Sigmoid colon (tissue), 4 donors: ENCODE results near the gene MET.

Experiments
- POLR2A ChIP-seq, 2 donors: fragments of 450-650 bp; IDR thresholded peaks; one replicate each; pipeline ENCODE4 v1.6.1; 2016; ENCODE audit warnings: antibody characterized with exemption in 2 of 2, mild to moderate bottlenecking in 2 of 2, moderate library complexity in 2 of 2
- POLR2AphosphoS5 ChIP-seq, 4 donors: sonication (generic); formaldehyde crosslinking; IDR thresholded peaks; one replicate each; pipeline ENCODE4 v1.6.1; 2017; ENCODE audit warnings: antibody characterized with exemption in 4 of 4
- TF ChIP-seq, protein P1 (sequence below), 4 experiments: fragments of 450-650 bp in 3 of 4; fragments of 200-600 bp in 1 of 4; IDR thresholded peaks; one replicate each; pipeline ENCODE4 v1.5.1; 2016 to 2019; ENCODE audit warnings: antibody characterized with exemption in 4 of 4, mild to moderate bottlenecking in 3 of 4, moderate library complexity in 2 of 4

DNA sequence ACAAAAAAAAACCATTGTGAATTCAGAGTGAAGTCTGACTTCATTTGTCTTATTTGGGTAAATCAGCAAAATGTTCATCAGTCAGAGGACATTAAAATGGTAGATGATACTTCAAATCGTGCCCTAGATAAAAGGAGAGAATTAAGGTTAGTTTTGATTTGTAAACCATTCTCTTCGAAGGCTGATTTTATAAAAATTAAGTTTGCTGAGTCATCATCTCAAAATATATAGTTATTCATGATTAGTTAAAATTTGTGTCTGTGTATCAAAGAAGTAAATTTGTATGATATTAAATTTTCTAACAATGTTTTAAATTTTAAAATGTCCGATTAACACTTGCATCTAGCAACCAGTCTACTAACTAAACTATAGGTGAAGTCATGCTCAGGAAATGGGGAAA is 35.3 kb downstream of the MET start:
- no peak for TF ChIP-seq POLR2AphosphoS5 (IDR thresholded peaks at IDR 0.05)
- TF ChIP-seq, protein P1, sequence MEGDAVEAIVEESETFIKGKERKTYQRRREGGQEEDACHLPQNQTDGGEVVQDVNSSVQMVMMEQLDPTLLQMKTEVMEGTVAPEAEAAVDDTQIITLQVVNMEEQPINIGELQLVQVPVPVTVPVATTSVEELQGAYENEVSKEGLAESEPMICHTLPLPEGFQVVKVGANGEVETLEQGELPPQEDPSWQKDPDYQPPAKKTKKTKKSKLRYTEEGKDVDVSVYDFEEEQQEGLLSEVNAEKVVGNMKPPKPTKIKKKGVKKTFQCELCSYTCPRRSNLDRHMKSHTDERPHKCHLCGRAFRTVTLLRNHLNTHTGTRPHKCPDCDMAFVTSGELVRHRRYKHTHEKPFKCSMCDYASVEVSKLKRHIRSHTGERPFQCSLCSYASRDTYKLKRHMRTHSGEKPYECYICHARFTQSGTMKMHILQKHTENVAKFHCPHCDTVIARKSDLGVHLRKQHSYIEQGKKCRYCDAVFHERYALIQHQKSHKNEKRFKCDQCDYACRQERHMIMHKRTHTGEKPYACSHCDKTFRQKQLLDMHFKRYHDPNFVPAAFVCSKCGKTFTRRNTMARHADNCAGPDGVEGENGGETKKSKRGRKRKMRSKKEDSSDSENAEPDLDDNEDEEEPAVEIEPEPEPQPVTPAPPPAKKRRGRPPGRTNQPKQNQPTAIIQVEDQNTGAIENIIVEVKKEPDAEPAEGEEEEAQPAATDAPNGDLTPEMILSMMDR (IDR thresholded peaks at IDR 0.05): no peak
- TF ChIP-seq POLR2A (IDR thresholded peaks at IDR 0.05): no peak
